ENCODE measurements around the gene RAC3. TPM values are rescaled to one million over a fixed set of nuclear protein-coding genes. Genes with fewer than 3 reads are reported as not detected.

Gene RAC3
- total RNA-seq, 1 experiment from 2014 or later: 120 TPM

DNA sequence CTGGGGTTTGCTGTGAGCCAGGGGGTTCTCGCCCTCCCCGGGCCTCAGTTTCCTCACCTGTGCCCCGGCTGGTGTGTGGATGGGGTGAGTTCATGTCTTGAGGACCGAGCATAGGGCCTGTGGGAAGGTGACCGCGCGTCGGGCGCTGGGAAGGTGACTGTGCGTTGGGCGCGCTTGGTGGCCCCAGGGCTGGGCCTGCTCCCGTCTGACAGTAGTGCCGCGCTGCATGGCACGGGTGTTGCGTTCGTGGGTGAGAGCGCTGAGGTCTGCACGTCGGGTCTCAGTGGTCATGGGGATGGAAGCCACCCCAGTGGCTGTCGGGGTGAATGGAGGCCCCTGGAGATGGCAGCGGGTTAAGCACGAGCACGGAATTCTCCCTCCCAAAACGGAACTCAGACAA lies 44.9 kb upstream of the RAC3 start:
- Histone ChIP-seq H3K4me3 (replicated peaks in 1 of 2; ENCODE audit: low read depth in 1 of 2, low read length in 2 of 2) (no peak overlapping the region), H3K4me2 (ENCODE audit: low read length) (no peak overlapping the region), H3K9me3 (ENCODE audit: control insufficient read depth in 1 of 2, insufficient read depth in 1 of 2, low read depth in 1 of 2, low read length in 2 of 2) (no peaks in the 10 kb centered on the region), H3K79me2 (ENCODE audit: insufficient read depth, low read length) (no peaks in the 10 kb centered on the region), H4K20me1 (ENCODE audit: insufficient read depth) (no peaks in the 10 kb centered on the region), H3K9me2 (ENCODE audit: insufficient read depth) (no peaks in the 10 kb centered on the region), H3K36me3 (ENCODE audit: control insufficient read depth in 1 of 2, insufficient read depth in 2 of 2, low read length in 2 of 2) (peaks cover 13 to 16% of the 10 kb centered on the region in 2 experiments; a peak in 3 of 4 replicates), H3K27ac (ENCODE audit: low read depth, low read length) (no peak overlapping the region), H2AFZ (ENCODE audit: low read depth, low read length, poor library complexity, severe bottlenecking) (no peak overlapping the region), H3K27me3 (ENCODE audit: insufficient read depth, low read length) (no peaks in the 10 kb centered on the region), H3K4me1 (ENCODE audit: control insufficient read depth in 1 of 2, insufficient read depth in 2 of 2, low read length in 2 of 2) (peaks cover 4 to 6% of the 10 kb centered on the region in 2 experiments; a peak in 3 of 4 replicates), H3K9ac (ENCODE audit: low read length) (no peak overlapping the region)
- ChIA-PET RAD21 (ENCODE audit: low non-redundant PET in 1 of 2, low total read pairs in 2 of 2, uncharacterized antibody in 2 of 2, unreplicated experiment in 2 of 2) (no interaction called here), POLR2A (no interaction called here), CTCF (no interaction called here)
- intact Hi-C loops (cut with micrococcal nuclease): no loop called here
- ATAC-seq (no peak), DNase-seq (ENCODE audit: low read depth, low spot score) (no peak)
- TF ChIP-seq EZH2 (IDR thresholded peaks at IDR 0.05) (no peak), JUND (IDR thresholded peaks at IDR 0.05) (no peak), ZBTB33 (IDR thresholded peaks at IDR 0.05; ENCODE audit: extremely low read depth, insufficient replicate concordance, low read length) (no peak), CEBPB (IDR thresholded peaks at IDR 0.05; ENCODE audit: low read depth) (no peak), TCF7L2 (IDR thresholded peaks at IDR 0.05; ENCODE audit: borderline replicate concordance, extremely low read depth, insufficient read depth, insufficient read length) (no peak), ZNF274 (IDR thresholded peaks at IDR 0.05; ENCODE audit: low read depth, low read length) (no peak), YY1 (IDR thresholded peaks at IDR 0.05; ENCODE audit: extremely low read depth, insufficient replicate concordance, low read depth, low read length) (no peak), ZFX (IDR thresholded peaks at IDR 0.05) (no peak), POLR2AphosphoS5 (IDR thresholded peaks at IDR 0.05; ENCODE audit: low read depth, low read length) (no peak), ELF1 (IDR thresholded peaks at IDR 0.05; ENCODE audit: borderline replicate concordance, low read depth) (no peak), CBX3 (IDR thresholded peaks at IDR 0.05; ENCODE audit: low read depth) (no peak), EZH2phosphoT487 (IDR thresholded peaks at IDR 0.05; ENCODE audit: borderline replicate concordance) (no peak), POLR2A (IDR thresholded peaks at IDR 0.05; ENCODE audit: borderline replicate concordance, extremely low read depth, insufficient read depth, insufficient read length) (no peak), SRF (IDR thresholded peaks at IDR 0.05; ENCODE audit: low read depth) (no peak), MAX (IDR thresholded peaks at IDR 0.05) (no peak), EGR1 (IDR thresholded peaks at IDR 0.05; ENCODE audit: low read depth) (no peak), FOSL1 (IDR thresholded peaks at IDR 0.05; ENCODE audit: low read depth) (no peak)
- TF ChIP-seq, protein P1, sequence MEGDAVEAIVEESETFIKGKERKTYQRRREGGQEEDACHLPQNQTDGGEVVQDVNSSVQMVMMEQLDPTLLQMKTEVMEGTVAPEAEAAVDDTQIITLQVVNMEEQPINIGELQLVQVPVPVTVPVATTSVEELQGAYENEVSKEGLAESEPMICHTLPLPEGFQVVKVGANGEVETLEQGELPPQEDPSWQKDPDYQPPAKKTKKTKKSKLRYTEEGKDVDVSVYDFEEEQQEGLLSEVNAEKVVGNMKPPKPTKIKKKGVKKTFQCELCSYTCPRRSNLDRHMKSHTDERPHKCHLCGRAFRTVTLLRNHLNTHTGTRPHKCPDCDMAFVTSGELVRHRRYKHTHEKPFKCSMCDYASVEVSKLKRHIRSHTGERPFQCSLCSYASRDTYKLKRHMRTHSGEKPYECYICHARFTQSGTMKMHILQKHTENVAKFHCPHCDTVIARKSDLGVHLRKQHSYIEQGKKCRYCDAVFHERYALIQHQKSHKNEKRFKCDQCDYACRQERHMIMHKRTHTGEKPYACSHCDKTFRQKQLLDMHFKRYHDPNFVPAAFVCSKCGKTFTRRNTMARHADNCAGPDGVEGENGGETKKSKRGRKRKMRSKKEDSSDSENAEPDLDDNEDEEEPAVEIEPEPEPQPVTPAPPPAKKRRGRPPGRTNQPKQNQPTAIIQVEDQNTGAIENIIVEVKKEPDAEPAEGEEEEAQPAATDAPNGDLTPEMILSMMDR (IDR thresholded peaks at IDR 0.05 in 2 of 3, conservative IDR thresholded peaks at IDR 0.05 in 1 of 3; ENCODE audit: borderline replicate concordance in 1 of 3, insufficient read depth in 1 of 3, low read depth in 2 of 3, low read length in 2 of 3): no peak
- TF ChIP-seq, protein P2, sequence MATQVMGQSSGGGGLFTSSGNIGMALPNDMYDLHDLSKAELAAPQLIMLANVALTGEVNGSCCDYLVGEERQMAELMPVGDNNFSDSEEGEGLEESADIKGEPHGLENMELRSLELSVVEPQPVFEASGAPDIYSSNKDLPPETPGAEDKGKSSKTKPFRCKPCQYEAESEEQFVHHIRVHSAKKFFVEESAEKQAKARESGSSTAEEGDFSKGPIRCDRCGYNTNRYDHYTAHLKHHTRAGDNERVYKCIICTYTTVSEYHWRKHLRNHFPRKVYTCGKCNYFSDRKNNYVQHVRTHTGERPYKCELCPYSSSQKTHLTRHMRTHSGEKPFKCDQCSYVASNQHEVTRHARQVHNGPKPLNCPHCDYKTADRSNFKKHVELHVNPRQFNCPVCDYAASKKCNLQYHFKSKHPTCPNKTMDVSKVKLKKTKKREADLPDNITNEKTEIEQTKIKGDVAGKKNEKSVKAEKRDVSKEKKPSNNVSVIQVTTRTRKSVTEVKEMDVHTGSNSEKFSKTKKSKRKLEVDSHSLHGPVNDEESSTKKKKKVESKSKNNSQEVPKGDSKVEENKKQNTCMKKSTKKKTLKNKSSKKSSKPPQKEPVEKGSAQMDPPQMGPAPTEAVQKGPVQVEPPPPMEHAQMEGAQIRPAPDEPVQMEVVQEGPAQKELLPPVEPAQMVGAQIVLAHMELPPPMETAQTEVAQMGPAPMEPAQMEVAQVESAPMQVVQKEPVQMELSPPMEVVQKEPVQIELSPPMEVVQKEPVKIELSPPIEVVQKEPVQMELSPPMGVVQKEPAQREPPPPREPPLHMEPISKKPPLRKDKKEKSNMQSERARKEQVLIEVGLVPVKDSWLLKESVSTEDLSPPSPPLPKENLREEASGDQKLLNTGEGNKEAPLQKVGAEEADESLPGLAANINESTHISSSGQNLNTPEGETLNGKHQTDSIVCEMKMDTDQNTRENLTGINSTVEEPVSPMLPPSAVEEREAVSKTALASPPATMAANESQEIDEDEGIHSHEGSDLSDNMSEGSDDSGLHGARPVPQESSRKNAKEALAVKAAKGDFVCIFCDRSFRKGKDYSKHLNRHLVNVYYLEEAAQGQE (IDR thresholded peaks at IDR 0.05; ENCODE audit: low read depth): no peak
- BruUV-seq (replicated peaks): TSS peak; percentile 9
